GM23248 (cell line): ENCODE results near the gene ADCY5.

ENCODE experiments used
- EZH2 ChIP-seq: fragments of 200-600 bp; sonication (generic); IDR thresholded peaks from 2 replicates; pipeline ENCODE4 v1.6.1; 2018; ENCODE audit warnings: antibody characterized with exemption, mild to moderate bottlenecking; ENCODE audit not compliant: insufficient read depth, poor library complexity, severe bottlenecking
- EZH2phosphoT487 ChIP-seq: fragments of 200-600 bp; sonication (generic); IDR thresholded peaks from 2 replicates; pipeline ENCODE4 v1.6.1; 2018; ENCODE audit warnings: antibody characterized with exemption, moderate library complexity, mild to moderate bottlenecking, low read depth; ENCODE audit not compliant: insufficient read depth

- no peak for TF ChIP-seq EZH2phosphoT487
- no peak for TF ChIP-seq EZH2
Observed at GRCh38 chr3:123411340-123412040, 37.4 kb downstream of the ADCY5 start.
